ENCODE measurements around the gene CDC45.

Gene CDC45

GRCh38 chr22:19569276-19569640 lies 89.5 kb downstream of the CDC45 start:
- ChIA-PET POLR2A (interaction anchor here (1.3 kb wide), 1 partner anchor 90 kb away, joined by 3 read pairs; the partner anchor contains the start of gene CDC45), CTCF (interaction anchor here (0.6 kb wide), 1 partner anchor 374 kb away, joined by 3 read pairs; no protein-coding TSS in a partner anchor)
- TF ChIP-seq PRDM10 (tag by site-specific recombination; IDR thresholded peaks at IDR 0.05) = 0 out of 2 replicates have a peak, but pooled peaks have one; percentile 40
- TF ChIP-seq, protein P1, sequence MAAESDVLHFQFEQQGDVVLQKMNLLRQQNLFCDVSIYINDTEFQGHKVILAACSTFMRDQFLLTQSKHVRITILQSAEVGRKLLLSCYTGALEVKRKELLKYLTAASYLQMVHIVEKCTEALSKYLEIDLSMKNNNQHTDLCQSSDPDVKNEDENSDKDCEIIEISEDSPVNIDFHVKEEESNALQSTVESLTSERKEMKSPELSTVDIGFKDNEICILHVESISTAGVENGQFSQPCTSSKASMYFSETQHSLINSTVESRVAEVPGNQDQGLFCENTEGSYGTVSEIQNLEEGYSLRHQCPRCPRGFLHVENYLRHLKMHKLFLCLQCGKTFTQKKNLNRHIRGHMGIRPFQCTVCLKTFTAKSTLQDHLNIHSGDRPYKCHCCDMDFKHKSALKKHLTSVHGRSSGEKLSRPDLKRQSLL (tag by site-specific recombination; IDR thresholded peaks at IDR 0.05) = no peak
- Histone ChIP-seq H3K4me1 (ENCODE audit: control insufficient read depth, insufficient read depth, low read length) (no peaks in the 10 kb centered on the region), H3K9me3 (ENCODE audit: control insufficient read depth, insufficient read depth, low read depth, low read length) (no peaks in the 10 kb centered on the region), H3K4me3 (ENCODE audit: low read depth, low read length) (no peak overlapping the region), H3K27ac (ENCODE audit: extremely low read depth, low read depth, low read length) (no peak overlapping the region), H3K36me3 (ENCODE audit: control insufficient read depth in 2 of 2, insufficient read depth in 1 of 2, low read length in 2 of 2) (no peaks in the 10 kb centered on the region)

- ChIA-PET CTCF (interaction anchor here (0.6 kb wide), 1 partner anchor 375 kb away, joined by 3 read pairs; no protein-coding TSS in a partner anchor), POLR2A (no interaction called here)
- Histone ChIP-seq H3K4me3 (ENCODE audit: low read depth, low read length) (no peak overlapping the region), H3K27ac (ENCODE audit: extremely low read depth, low read depth, low read length) (no peak overlapping the region), H3K4me1 (ENCODE audit: control insufficient read depth, insufficient read depth, low read length) (no peaks in the 10 kb centered on the region), H3K9me3 (ENCODE audit: control insufficient read depth, insufficient read depth, low read depth, low read length) (no peaks in the 10 kb centered on the region), H3K36me3 (ENCODE audit: control insufficient read depth in 2 of 2, insufficient read depth in 1 of 2, low read length in 2 of 2) (no peaks in the 10 kb centered on the region)
- no peak for TF ChIP-seq ZNF169 (tag by site-specific recombination; IDR thresholded peaks at IDR 0.05)
- no peak for TF ChIP-seq ZNF544 (tag by site-specific recombination; IDR thresholded peaks at IDR 0.05)
- no peak for TF ChIP-seq GLI4 (tag by site-specific recombination; IDR thresholded peaks at IDR 0.05)
- TF ChIP-seq, protein P2, sequence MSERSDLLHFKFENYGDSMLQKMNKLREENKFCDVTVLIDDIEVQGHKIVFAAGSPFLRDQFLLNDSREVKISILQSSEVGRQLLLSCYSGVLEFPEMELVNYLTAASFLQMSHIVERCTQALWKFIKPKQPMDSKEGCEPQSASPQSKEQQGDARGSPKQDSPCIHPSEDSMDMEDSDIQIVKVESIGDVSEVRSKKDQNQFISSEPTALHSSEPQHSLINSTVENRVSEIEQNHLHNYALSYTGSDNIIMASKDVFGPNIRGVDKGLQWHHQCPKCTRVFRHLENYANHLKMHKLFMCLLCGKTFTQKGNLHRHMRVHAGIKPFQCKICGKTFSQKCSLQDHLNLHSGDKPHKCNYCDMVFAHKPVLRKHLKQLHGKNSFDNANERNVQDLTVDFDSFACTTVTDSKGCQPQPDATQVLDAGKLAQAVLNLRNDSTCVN (tag by site-specific recombination; optimal IDR thresholded peaks at IDR 0.05) = no peak
- TF ChIP-seq GFI1B (tag by site-specific recombination; IDR thresholded peaks at IDR 0.05) = no peak
- no peak for TF ChIP-seq REPIN1 (tag by site-specific recombination; IDR thresholded peaks at IDR 0.05; ENCODE audit: low read depth)
- no peak for TF ChIP-seq KLF16 (tag by site-specific recombination; IDR thresholded peaks at IDR 0.05)
Measured at GRCh38 chr22:19569976-19570375, 90.3 kb downstream of the CDC45 start.

All from HEK293 (cell line).